VCaP (cell line): ENCODE measurements around the gene PCSK5.

Experiments used
- H3K27ac ChIP-seq: fragments of 450-650 bp; 2 replicates; pipeline ENCODE4 v1.5.1; 2017
- TF ChIP-seq, protein P1 (sequence below): fragments of 450-650 bp; conservative IDR thresholded peaks from 2 replicates; pipeline ENCODE4 v1.5.1; 2017; ENCODE audit warnings: mild to moderate bottlenecking, moderate library complexity

The PCSK5 gene

DNA sequence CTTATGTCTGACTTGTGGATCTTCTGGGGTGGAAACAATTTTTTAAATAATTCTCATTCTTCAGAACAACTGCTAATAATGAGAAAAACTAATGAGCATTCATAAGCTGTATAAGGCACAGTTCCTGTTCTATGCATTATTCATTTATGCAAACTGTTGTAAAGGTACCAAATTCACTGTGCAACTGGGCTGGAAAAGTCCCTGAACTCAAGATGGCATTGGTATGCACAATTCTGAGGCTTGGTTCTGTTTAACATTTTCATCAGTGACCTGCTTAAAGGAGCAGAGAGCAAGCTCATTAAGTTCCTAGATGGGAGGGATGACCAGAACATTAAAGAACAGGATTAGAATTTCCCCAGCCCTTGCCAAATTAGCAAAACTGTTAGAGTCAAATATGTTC lies 399.2 kb downstream of the PCSK5 start:
- TF ChIP-seq, protein P1, sequence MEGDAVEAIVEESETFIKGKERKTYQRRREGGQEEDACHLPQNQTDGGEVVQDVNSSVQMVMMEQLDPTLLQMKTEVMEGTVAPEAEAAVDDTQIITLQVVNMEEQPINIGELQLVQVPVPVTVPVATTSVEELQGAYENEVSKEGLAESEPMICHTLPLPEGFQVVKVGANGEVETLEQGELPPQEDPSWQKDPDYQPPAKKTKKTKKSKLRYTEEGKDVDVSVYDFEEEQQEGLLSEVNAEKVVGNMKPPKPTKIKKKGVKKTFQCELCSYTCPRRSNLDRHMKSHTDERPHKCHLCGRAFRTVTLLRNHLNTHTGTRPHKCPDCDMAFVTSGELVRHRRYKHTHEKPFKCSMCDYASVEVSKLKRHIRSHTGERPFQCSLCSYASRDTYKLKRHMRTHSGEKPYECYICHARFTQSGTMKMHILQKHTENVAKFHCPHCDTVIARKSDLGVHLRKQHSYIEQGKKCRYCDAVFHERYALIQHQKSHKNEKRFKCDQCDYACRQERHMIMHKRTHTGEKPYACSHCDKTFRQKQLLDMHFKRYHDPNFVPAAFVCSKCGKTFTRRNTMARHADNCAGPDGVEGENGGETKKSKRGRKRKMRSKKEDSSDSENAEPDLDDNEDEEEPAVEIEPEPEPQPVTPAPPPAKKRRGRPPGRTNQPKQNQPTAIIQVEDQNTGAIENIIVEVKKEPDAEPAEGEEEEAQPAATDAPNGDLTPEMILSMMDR, result no peak
- H3K27ac ChIP-seq, result no peak overlapping the region

DNA sequence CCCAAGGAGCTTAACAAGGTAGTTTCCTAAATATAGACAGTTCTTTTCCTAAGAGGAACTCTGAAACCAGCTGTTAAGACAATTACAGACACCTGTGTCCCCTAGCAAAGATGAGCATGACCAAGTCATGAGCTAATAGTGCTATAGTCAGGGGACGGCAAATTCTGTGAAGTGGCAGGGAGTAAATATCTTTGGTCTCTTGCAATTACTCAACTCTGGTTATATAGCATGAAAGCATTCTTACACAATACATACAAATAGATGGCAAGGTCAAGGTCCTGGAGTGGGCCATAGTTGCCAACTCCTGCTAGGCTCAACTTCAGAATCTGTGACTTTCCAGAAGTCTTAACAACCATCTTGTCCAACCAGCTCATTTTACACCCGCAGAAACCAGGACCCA lies 400.1 kb downstream of the PCSK5 start:
- TF ChIP-seq, protein P1, result no peak
- H3K27ac ChIP-seq, result no peak overlapping the region

DNA sequence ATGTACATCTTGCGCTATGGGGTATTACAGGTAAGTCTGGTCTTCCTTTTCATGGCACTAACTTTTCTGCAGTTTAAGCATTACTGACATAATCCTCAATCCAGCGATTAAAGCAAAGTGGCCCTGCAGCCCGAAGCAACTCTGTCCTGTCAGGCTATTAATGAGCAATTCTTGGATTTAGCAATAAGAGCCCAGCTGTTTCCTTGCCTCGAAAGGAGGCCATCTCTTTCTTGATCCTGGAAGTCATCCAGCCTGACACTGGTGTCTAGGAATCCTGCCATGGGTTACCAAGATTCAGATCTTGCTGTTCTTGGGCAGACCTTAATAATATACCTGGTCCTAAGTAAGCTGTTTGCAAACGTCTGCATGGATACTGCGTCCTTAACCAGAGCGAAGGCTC lies 401.8 kb downstream of the PCSK5 start:
- TF ChIP-seq, protein P1, result no peak
- no peak overlapping the region for H3K27ac ChIP-seq

DNA sequence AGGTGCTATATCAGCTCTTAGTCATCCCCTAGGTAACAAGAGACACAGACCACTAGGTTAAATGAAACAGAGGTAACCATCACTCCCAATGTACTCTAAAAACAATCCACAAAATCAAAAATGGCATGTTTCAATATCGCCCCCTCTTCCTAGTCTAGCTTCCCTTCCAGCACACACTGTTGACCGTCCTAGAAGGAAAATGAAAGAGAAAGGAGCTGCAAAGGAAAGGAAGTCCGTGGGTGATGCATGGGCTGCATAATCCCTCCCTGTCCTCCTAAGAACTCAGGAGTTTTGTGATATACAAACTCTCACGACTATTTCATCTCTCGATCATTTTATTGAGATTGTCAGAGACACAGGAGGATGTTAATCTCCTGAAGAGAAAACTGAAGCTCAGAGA lies 402.2 kb downstream of the PCSK5 start:
- H3K27ac ChIP-seq, result no peak overlapping the region

DNA sequence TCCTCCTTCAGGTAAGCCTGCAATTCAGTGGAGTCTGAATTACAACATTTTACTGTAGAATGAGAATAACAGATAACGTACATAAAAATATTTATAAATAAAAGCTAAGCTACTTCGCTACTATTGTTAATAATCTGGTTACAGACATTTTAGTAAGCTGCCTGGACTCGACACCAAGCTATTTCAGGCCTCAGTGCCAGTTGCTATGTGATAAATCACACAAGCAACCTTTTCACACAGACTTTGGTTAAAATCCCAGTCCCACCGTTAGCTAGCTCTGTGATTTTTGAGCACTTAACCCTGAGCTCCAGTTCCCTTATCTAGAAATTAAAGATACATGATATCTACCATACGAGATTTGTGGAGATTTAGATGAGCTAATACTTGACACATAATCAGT lies 403.8 kb downstream of the PCSK5 start:
- no peak overlapping the region for H3K27ac ChIP-seq
- TF ChIP-seq, protein P1, result no peak

More for the DNA sequence above, 402.2 kb downstream of the PCSK5 start:
- TF ChIP-seq, protein P1, result no peak

DNA sequence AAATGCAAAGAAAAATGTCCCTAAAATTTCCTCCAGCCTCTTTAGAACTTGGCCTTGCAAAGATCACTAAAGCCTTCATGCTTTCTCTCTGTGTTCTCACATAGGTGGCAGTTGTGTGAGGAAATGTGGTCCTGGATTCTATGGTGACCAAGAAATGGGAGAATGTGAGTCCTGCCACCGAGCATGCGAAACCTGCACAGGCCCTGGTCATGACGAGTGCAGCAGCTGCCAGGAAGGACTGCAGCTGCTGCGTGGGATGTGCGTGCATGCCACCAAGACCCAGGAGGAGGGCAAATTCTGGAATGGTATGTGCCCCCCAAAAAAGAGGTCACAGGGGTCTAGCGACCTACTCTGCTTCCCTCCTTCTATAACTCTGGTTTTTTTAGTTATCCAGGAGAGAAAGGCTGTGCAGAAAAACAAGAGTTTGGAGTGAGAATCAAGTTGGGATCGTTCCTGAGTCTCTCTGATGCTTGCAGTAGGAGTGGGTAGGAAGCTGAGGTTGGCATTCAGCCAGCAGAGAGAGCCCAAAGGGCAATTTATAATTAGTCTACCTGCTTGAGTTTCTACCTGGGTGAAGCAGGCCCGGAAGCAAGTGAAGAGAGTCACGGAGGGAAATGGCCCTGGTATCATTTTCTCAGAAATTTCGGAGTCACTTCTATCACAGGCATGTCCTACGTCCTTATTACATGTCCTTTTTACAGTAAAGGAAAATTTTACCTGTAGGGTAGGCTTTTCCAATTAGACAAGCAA lies 406.3 kb downstream of the PCSK5 start:
- TF ChIP-seq, protein P1, result no peak
- H3K27ac ChIP-seq, result no peak overlapping the region

DNA sequence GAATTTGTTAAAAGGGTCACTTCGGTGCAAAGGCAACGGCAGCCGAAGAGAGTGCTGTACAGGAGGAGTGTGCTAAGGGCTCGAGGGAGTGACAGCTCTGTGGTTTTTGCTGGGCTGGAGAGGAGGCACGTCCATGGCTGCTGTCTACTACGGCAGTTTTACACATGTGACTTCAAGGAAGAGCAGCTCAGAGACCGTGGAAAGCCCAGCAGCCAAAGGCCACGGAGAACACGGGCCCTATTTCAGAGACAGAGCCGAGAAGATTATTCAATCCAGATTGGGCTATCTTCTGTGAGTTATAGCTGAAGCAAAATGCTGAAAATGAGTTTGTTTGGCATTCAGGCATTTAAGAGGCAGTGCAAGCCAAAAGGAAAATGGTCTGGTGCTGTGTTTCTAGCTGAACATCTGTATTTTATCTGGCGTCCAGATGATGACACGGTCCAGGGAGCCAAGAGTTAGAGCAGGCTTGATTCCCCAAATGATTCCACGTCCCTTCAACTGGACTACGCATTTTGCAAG lies 407.3 kb downstream of the PCSK5 start:
- TF ChIP-seq, protein P1, result no peak
- no peak overlapping the region for H3K27ac ChIP-seq
